Urinary bladder (tissue), 4 donors: ENCODE measurements around the gene CRTAC1. TPM values are rescaled to one million over a fixed set of nuclear protein-coding genes. Genes with fewer than 3 reads are reported as not detected.

Experiments
- DNase-seq: peaks from one replicate; pipeline ENCODE4 v3.0.0-alpha.2; 2015; ENCODE audit errors: extremely low spot score
- H3K27ac ChIP-seq: one replicate; pipeline ENCODE4 v1.5.1; 2013; ENCODE audit warnings: low read depth, mild to moderate bottlenecking, moderate library complexity
- H3K36me3 ChIP-seq: one replicate; pipeline ENCODE4 v1.6.1; 2013; ENCODE audit warnings: mild to moderate bottlenecking, moderate library complexity; ENCODE audit not compliant: insufficient read depth
- H3K4me1 ChIP-seq: one replicate; pipeline ENCODE4 v1.6.1; 2013; ENCODE audit warnings: mild to moderate bottlenecking, moderate library complexity; ENCODE audit not compliant: insufficient read depth
- H3K4me3 ChIP-seq: one replicate; pipeline ENCODE4 v1.5.1; 2013; ENCODE audit warnings: low read depth, low read length
- WGBS: extraction: QIAGEN DNeasy Blood & Tissue Kit; methylation state at CpG from one replicate; pipeline ENCODE4 v1.1.7; 2013; 5-methylcytosine and 5-hydroxymethylcytosine counted together
- polyA plus RNA-seq: library from polyadenylated mRNA; stranded (reverse); fragments of 200-250 nt; gene quantifications from one replicate; pipeline ENCODE4 v1.2.3, GENCODE V29; 2013
- total RNA-seq: library from RNA; depleted of rRNA; stranded (reverse); fragments of >200 nt; gene quantifications from one replicate; pipeline ENCODE4 v1.2.3, GENCODE V29; 2014
- donor health status: healthy with polysubstance abuse.
- donor health status: healthy.

The CRTAC1 gene
- total and polyA plus RNA-seq, 2 donors: 3.7 to 7.5 TPM

GRCh38 chr10:98019784-98020183 lies 10.6 kb downstream of the CRTAC1 start:
- Histone ChIP-seq H3K4me1 (no peaks in the 10 kb centered on the region), H3K27ac (no peak overlapping the region), H3K4me3 (no peak overlapping the region), H3K36me3 (no peaks in the 10 kb centered on the region)
- DNase-seq: no peak
- 55% methylated on average over 4 of the region's 4 CpGs for WGBS

- DNase-seq: no peak
- Histone ChIP-seq H3K4me1 (no peaks in the 10 kb centered on the region), H3K36me3 (no peaks in the 10 kb centered on the region), H3K4me3 (no peak overlapping the region), H3K27ac (no peak overlapping the region)
- WGBS: 88% methylated on average over 10 of the region's 10 CpGs
Measured at GRCh38 chr10:98016772-98017475, 13.5 kb downstream of the CRTAC1 start.

- 86% methylated on average over 3 of the region's 3 CpGs for WGBS
Measured at GRCh38 chr10:98013776-98014175, 16.6 kb downstream of the CRTAC1 start.

GRCh38 chr10:98013122-98013521 lies 17.3 kb downstream of the CRTAC1 start:
- no peak overlapping the region for H3K27ac ChIP-seq
- no peaks in the 10 kb centered on the region for H3K36me3 ChIP-seq
- WGBS: 69% methylated on average over 4 of the region's 4 CpGs
- H3K4me3 ChIP-seq: no peak overlapping the region
- no peak for DNase-seq
- no peaks in the 10 kb centered on the region for H3K4me1 ChIP-seq

More at GRCh38 chr10:98013776-98014175, 16.6 kb downstream of the CRTAC1 start:
- no peak for DNase-seq
- Histone ChIP-seq H3K4me3 (no peak overlapping the region), H3K4me1 (no peaks in the 10 kb centered on the region), H3K36me3 (no peaks in the 10 kb centered on the region), H3K27ac (no peak overlapping the region)

GRCh38 chr10:98012644-98013043 lies 17.8 kb downstream of the CRTAC1 start:
- Histone ChIP-seq H3K4me1 (no peaks in the 10 kb centered on the region), H3K4me3 (no peak overlapping the region), H3K36me3 (no peaks in the 10 kb centered on the region), H3K27ac (no peak overlapping the region)
- WGBS: 53% methylated on average over 2 of the region's 2 CpGs
- DNase-seq: no peak

GRCh38 chr10:98010939-98011685 lies 19.3 kb downstream of the CRTAC1 start:
- Histone ChIP-seq H3K4me1 (no peaks in the 10 kb centered on the region), H3K36me3 (no peaks in the 10 kb centered on the region), H3K4me3 (no peak overlapping the region), H3K27ac (no peak overlapping the region)
- no peak for DNase-seq
- 70% methylated on average over 9 of the region's 9 CpGs for WGBS

- 9% methylated on average over 12 of the region's 12 CpGs for WGBS
Measured at GRCh38 chr10:98006266-98006665, 24.2 kb downstream of the CRTAC1 start.

GRCh38 chr10:98001736-98002135 lies 28.7 kb downstream of the CRTAC1 start:
- no peak overlapping the region for H3K4me3 ChIP-seq
- H3K36me3 ChIP-seq: no peaks in the 10 kb centered on the region
- 81% methylated on average over 9 of the region's 9 CpGs for WGBS
- no peaks in the 10 kb centered on the region for H3K4me1 ChIP-seq
- H3K27ac ChIP-seq: no peak overlapping the region
- DNase-seq: no peak

More at GRCh38 chr10:98006266-98006665, 24.2 kb downstream of the CRTAC1 start:
- Histone ChIP-seq H3K27ac (no peak overlapping the region), H3K4me3 (no peak overlapping the region), H3K36me3 (no peaks in the 10 kb centered on the region), H3K4me1 (no peaks in the 10 kb centered on the region)
- no peak for DNase-seq

- H3K36me3 ChIP-seq: no peaks in the 10 kb centered on the region
- H3K27ac ChIP-seq: no peak overlapping the region
- H3K4me1 ChIP-seq: no peaks in the 10 kb centered on the region
- DNase-seq: no peak
- 88% methylated on average over 11 of the region's 11 CpGs for WGBS
- H3K4me3 ChIP-seq: no peak overlapping the region
Measured at GRCh38 chr10:98000346-98000745, 30.1 kb downstream of the CRTAC1 start.

- Histone ChIP-seq H3K4me1 (no peaks in the 10 kb centered on the region), H3K4me3 (no peak overlapping the region), H3K27ac (no peak overlapping the region), H3K36me3 (no peaks in the 10 kb centered on the region)
- DNase-seq: no peak
- WGBS: 80% methylated on average over 2 of the region's 2 CpGs
Measured at GRCh38 chr10:97999923-98000248, 30.5 kb downstream of the CRTAC1 start.

- no peak for DNase-seq
- Histone ChIP-seq H3K4me3 (no peak overlapping the region), H3K36me3 (no peaks in the 10 kb centered on the region), H3K4me1 (no peaks in the 10 kb centered on the region), H3K27ac (no peak overlapping the region)
- WGBS: 79% methylated on average over 10 of the region's 10 CpGs
Measured at GRCh38 chr10:97999066-97999922, 31.1 kb downstream of the CRTAC1 start.

GRCh38 chr10:97991871-97992270 lies 38.5 kb downstream of the CRTAC1 start:
- H3K4me1 ChIP-seq: no peaks in the 10 kb centered on the region
- 23% methylated on average over 2 of the region's 2 CpGs for WGBS
- DNase-seq: no peak

GRCh38 chr10:97981816-97982215 lies 48.6 kb downstream of the CRTAC1 start:
- DNase-seq: no peak
- no peak overlapping the region for H3K27ac ChIP-seq
- H3K36me3 ChIP-seq: no peaks in the 10 kb centered on the region
- no peak overlapping the region for H3K4me3 ChIP-seq
- no peaks in the 10 kb centered on the region for H3K4me1 ChIP-seq

More at GRCh38 chr10:97991871-97992270, 38.5 kb downstream of the CRTAC1 start:
- H3K36me3 ChIP-seq: no peaks in the 10 kb centered on the region
- H3K4me3 ChIP-seq: no peak overlapping the region
- no peak overlapping the region for H3K27ac ChIP-seq
